Peyer's patch (tissue), 4 donors: ENCODE data around the gene FUBP3. TPM values are rescaled to one million over a fixed set of nuclear protein-coding genes. Genes with fewer than 3 reads are reported as not detected.

Experiments used
- DNase-seq, 3 donors: peaks; one replicate each; pipeline ENCODE4 v3.0.0-alpha.2; 2017 to 2019
- H3K27ac ChIP-seq, 4 donors: fragments of 200-600 bp; sonication (generic); one replicate each; pipeline ENCODE4 v1.5.1; 2016 to 2019
- H3K27me3 ChIP-seq, 2 donors: fragments of 200-600 bp; sonication (generic); one replicate each; pipeline ENCODE4 v1.5.1; 2019
- H3K36me3 ChIP-seq, 3 donors: fragments of 200-600 bp; sonication (generic); one replicate each; pipeline ENCODE4 v1.5.1; 2016 to 2019
- H3K4me1 ChIP-seq, 4 donors: fragments of 200-600 bp; sonication (generic); one replicate each; pipeline ENCODE4 v1.5.1; 2016 to 2019
- H3K4me3 ChIP-seq, 4 donors: fragments of 200-600 bp; sonication (generic); 1 replicate in 3 of 4; 2 replicates in 1 of 4; pipeline ENCODE4 v1.5.1; 2016 to 2019; ENCODE audit warnings: mild to moderate bottlenecking in 1 of 4
- H3K9me3 ChIP-seq, 4 donors: fragments of 200-600 bp; sonication (generic); one replicate each; pipeline ENCODE4 v1.5.1; 2016 to 2019; ENCODE audit warnings: mild to moderate bottlenecking in 1 of 4
- CTCF ChIP-seq, 6 experiments: fragments of 450-650 bp in 4 of 6; fragments of 200-600 bp in 2 of 6; sonication (generic) in 1 of 6; IDR thresholded peaks; one replicate each; pipeline ENCODE4 v1.5.1; 2017 to 2019; ENCODE audit warnings: antibody characterized with exemption in 6 of 6, mild to moderate bottlenecking in 3 of 6, moderate library complexity in 1 of 6
- POLR2A ChIP-seq, 2 donors: fragments of 450-650 bp; IDR thresholded peaks; one replicate each; pipeline ENCODE4 v1.5.1; 2017; ENCODE audit warnings: antibody characterized with exemption in 2 of 2, mild to moderate bottlenecking in 2 of 2, moderate library complexity in 2 of 2
- total RNA-seq, 4 donors: library from RNA; depleted of rRNA; stranded (reverse); fragments of >200 nt; gene quantifications; one replicate each; pipeline ENCODE4 v1.1.0, GENCODE V29; 2016

FUBP3 gene
- total RNA-seq, 4 donors from 2014 or later: 27.3 to 57.8 (median 31.8) TPM

- H3K4me3 ChIP-seq: no peak overlapping the region
- H3K27ac ChIP-seq: no peak overlapping the region
- no peak for TF ChIP-seq CTCF (IDR thresholded peaks at IDR 0.05)
- no peak for TF ChIP-seq POLR2A (IDR thresholded peaks at IDR 0.05)
- H3K27me3 ChIP-seq: no peaks in the 10 kb centered on the region
- no peaks in the 10 kb centered on the region for H3K4me1 ChIP-seq
- H3K36me3 ChIP-seq: no peaks in the 10 kb centered on the region
- no peaks in the 10 kb centered on the region for H3K9me3 ChIP-seq
- no peak for DNase-seq
Measured at GRCh38 chr9:130589754-130590153, 10.4 kb downstream of the FUBP3 start.

- Histone ChIP-seq H3K4me1 (no peaks in the 10 kb centered on the region), H3K4me3 (no peak overlapping the region), H3K27ac (no peak overlapping the region), H3K36me3 (peaks cover 0 to under 1% (median 0%) of the 10 kb centered on the region in 3 donors), H3K27me3 (no peaks in the 10 kb centered on the region), H3K9me3 (no peaks in the 10 kb centered on the region)
- no peak for TF ChIP-seq POLR2A (IDR thresholded peaks at IDR 0.05)
- TF ChIP-seq CTCF (IDR thresholded peaks at IDR 0.05): no peak
- DNase-seq: no peak
Measured at GRCh38 chr9:130590305-130590704, 10.9 kb downstream of the FUBP3 start.

- H3K27ac ChIP-seq: no peak overlapping the region
- DNase-seq: no peak
- no peak overlapping the region for H3K4me3 ChIP-seq
- no peaks in the 10 kb centered on the region for H3K4me1 ChIP-seq
- TF ChIP-seq POLR2A (IDR thresholded peaks at IDR 0.05): no peak
- no peak for TF ChIP-seq CTCF (IDR thresholded peaks at IDR 0.05)
- H3K9me3 ChIP-seq: no peaks in the 10 kb centered on the region
- H3K36me3 ChIP-seq: peaks cover 0 to 27% (median 0%) of the 10 kb centered on the region in 3 donors
- no peaks in the 10 kb centered on the region for H3K27me3 ChIP-seq
Measured at GRCh38 chr9:130593020-130593419, 13.6 kb downstream of the FUBP3 start.

GRCh38 chr9:130597228-130597627 is 17.9 kb downstream of the FUBP3 start:
- Histone ChIP-seq H3K27ac (no peak overlapping the region), H3K9me3 (no peaks in the 10 kb centered on the region), H3K4me1 (no peaks in the 10 kb centered on the region), H3K4me3 (no peak overlapping the region), H3K36me3 (peaks cover 0 to 40% (median 0%) of the 10 kb centered on the region in 3 donors), H3K27me3 (no peaks in the 10 kb centered on the region)
- no peak for DNase-seq
- TF ChIP-seq POLR2A (IDR thresholded peaks at IDR 0.05) (no peak), CTCF (IDR thresholded peaks at IDR 0.05) (no peak)

GRCh38 chr9:130598188-130598587 is 18.8 kb downstream of the FUBP3 start:
- no peak overlapping the region for H3K27ac ChIP-seq
- peaks cover 0 to 46% (median 0%) of the 10 kb centered on the region in 3 donors for H3K36me3 ChIP-seq
- no peaks in the 10 kb centered on the region for H3K9me3 ChIP-seq
- no peak for DNase-seq
- TF ChIP-seq CTCF (IDR thresholded peaks at IDR 0.05) (no peak), POLR2A (IDR thresholded peaks at IDR 0.05) (no peak)
- no peaks in the 10 kb centered on the region for H3K27me3 ChIP-seq
- no peaks in the 10 kb centered on the region for H3K4me1 ChIP-seq
- no peak overlapping the region for H3K4me3 ChIP-seq

GRCh38 chr9:130599625-130600024 is 20.2 kb downstream of the FUBP3 start:
- Histone ChIP-seq H3K36me3 (peaks cover 0 to 46% (median 0%) of the 10 kb centered on the region in 3 donors), H3K27ac (no peak overlapping the region), H3K27me3 (no peaks in the 10 kb centered on the region), H3K4me3 (no peak overlapping the region), H3K9me3 (no peaks in the 10 kb centered on the region), H3K4me1 (no peaks in the 10 kb centered on the region)
- TF ChIP-seq POLR2A (IDR thresholded peaks at IDR 0.05) (no peak), CTCF (IDR thresholded peaks at IDR 0.05) (no peak)
- no peak for DNase-seq
